CD4-positive, CD25-positive, alpha-beta regulatory T cell (primary cell): ENCODE results near the gene SUPT7L. TPM values are rescaled to one million over a fixed set of nuclear protein-coding genes. Genes with fewer than 3 reads are reported as not detected.

Experiments
- ATAC-seq, 2 donors: fragments of 150-1000 bp; cut with Tn5 transposase; one replicate each; pipeline ENCODE4 v1.10.0; 2021; ENCODE audit warnings: low read depth in 2 of 2, moderate number of reproducible peaks in 2 of 2, moderate library complexity in 1 of 2
- DNase-seq, 3 donors: peaks; one replicate each; pipeline versions ENCODE4 v3.0.0 to v3.0.0-alpha.2; 2012 to 2022; ENCODE audit warnings: mixed read lengths in 1 of 3
- H3K27ac ChIP-seq: one replicate; pipeline ENCODE4 v1.7.0; 2013; ENCODE audit warnings: mild to moderate bottlenecking, low read length; ENCODE audit not compliant: insufficient read depth, poor library complexity, severe bottlenecking
- H3K27me3 ChIP-seq: one replicate; pipeline ENCODE4 v1.7.0; 2013; ENCODE audit warnings: low read length; ENCODE audit not compliant: control insufficient read depth, insufficient read depth
- H3K36me3 ChIP-seq: one replicate; pipeline ENCODE4 v1.7.0; 2013; ENCODE audit warnings: mild to moderate bottlenecking, low read length, moderate library complexity; ENCODE audit not compliant: control insufficient read depth, insufficient read depth
- H3K4me1 ChIP-seq: 2 replicates; pipeline ENCODE4 v1.7.0; 2013; ENCODE audit warnings: mild to moderate bottlenecking, low read length; ENCODE audit not compliant: insufficient read depth, control insufficient read depth, poor library complexity, severe bottlenecking
- H3K4me3 ChIP-seq: one replicate; pipeline ENCODE4 v1.7.0; 2013; ENCODE audit warnings: low read depth, mild to moderate bottlenecking, low read length, moderate library complexity
- H3K9me3 ChIP-seq, 2 experiments: 1 replicate in 1 of 2; 2 replicates in 1 of 2; pipeline ENCODE4 v1.7.0; 2013; ENCODE audit warnings: low read length in 2 of 2, mild to moderate bottlenecking in 1 of 2, moderate library complexity in 1 of 2; ENCODE audit not compliant: control insufficient read depth in 2 of 2
- H3K27ac Mint-ChIP-seq, 3 donors: one replicate each; pipeline ENCODE4 v1.8.0; 2020 to 2022; ENCODE audit warnings: mild to moderate bottlenecking in 3 of 3, mixed read lengths in 3 of 3, moderate library complexity in 2 of 3
- H3K27me3 Mint-ChIP-seq: one replicate; pipeline ENCODE4 v1.8.0; 2022; ENCODE audit warnings: mild to moderate bottlenecking, mixed read lengths
- H3K36me3 Mint-ChIP-seq: one replicate; pipeline ENCODE4 v1.8.0; 2020; ENCODE audit warnings: mixed read lengths
- H3K4me1 Mint-ChIP-seq, 4 donors: one replicate each; pipeline ENCODE4 v1.8.0; 2020 to 2022; ENCODE audit warnings: mixed read lengths in 4 of 4, mild to moderate bottlenecking in 1 of 4
- H3K4me3 Mint-ChIP-seq, 4 donors: one replicate each; pipeline ENCODE4 v1.8.0; 2020 to 2022; ENCODE audit warnings: mild to moderate bottlenecking in 4 of 4, mixed read lengths in 4 of 4, moderate library complexity in 3 of 4
- H3K9me3 Mint-ChIP-seq, 7 donors: one replicate each; pipeline ENCODE4 v1.8.0; 2020 to 2022; ENCODE audit warnings: mixed read lengths in 7 of 7, mild to moderate bottlenecking in 3 of 7, moderate library complexity in 2 of 7
- polyA plus RNA-seq, 4 donors: library from polyadenylated mRNA; unstranded; fragments of 300-500 nt; fragmentation: Illumina TruSeq; gene quantifications; one replicate each; pipeline ENCODE4 v1.2.3, GENCODE V29; 2021
- total RNA-seq: library from RNA; stranded (reverse); gene quantifications from one replicate; pipeline ENCODE4 v1.2.3, GENCODE V29; 2022

SUPT7L gene
- total and polyA plus RNA-seq, 5 donors from 2014 or later = 18.3 to 51.4 (median 21.1) TPM

GRCh38 chr2:27622921-27623384 lies 40.5 kb downstream of the SUPT7L start:
- Histone ChIP-seq H3K9me3 (no peaks in the 10 kb centered on the region), H3K4me3 (no peak overlapping the region), H3K27ac (no peak overlapping the region), H3K36me3 (peaks cover 65% of the 10 kb centered on the region), H3K4me1 (peaks cover 2% of the 10 kb centered on the region), H3K27me3 (no peaks in the 10 kb centered on the region)
- Mint-ChIP-seq H3K4me1 (peaks cover 0 to 10% (median 6%) of the 10 kb centered on the region in 4 donors), H3K4me3 (no peak overlapping the region), H3K27me3 (no peaks in the 10 kb centered on the region), H3K9me3 (no peaks in the 10 kb centered on the region), H3K27ac (no peak overlapping the region), H3K36me3 (peaks cover 45% of the 10 kb centered on the region)
- no peak for DNase-seq
- no peak for ATAC-seq

- Mint-ChIP-seq H3K4me3 (no peak overlapping the region), H3K36me3 (peaks cover 55% of the 10 kb centered on the region), H3K27ac (no peak overlapping the region), H3K9me3 (no peaks in the 10 kb centered on the region), H3K4me1 (peaks cover 0 to 1% (median 0%) of the 10 kb centered on the region in 4 donors), H3K27me3 (no peaks in the 10 kb centered on the region)
- Histone ChIP-seq H3K36me3 (peaks cover 79% of the 10 kb centered on the region), H3K9me3 (no peaks in the 10 kb centered on the region), H3K4me3 (no peak overlapping the region), H3K27ac (no peak overlapping the region), H3K27me3 (no peaks in the 10 kb centered on the region), H3K4me1 (no peaks in the 10 kb centered on the region)
- no peak for DNase-seq
- no peak for ATAC-seq
Measured at GRCh38 chr2:27621524-27621923, 41.9 kb downstream of the SUPT7L start.

DNA sequence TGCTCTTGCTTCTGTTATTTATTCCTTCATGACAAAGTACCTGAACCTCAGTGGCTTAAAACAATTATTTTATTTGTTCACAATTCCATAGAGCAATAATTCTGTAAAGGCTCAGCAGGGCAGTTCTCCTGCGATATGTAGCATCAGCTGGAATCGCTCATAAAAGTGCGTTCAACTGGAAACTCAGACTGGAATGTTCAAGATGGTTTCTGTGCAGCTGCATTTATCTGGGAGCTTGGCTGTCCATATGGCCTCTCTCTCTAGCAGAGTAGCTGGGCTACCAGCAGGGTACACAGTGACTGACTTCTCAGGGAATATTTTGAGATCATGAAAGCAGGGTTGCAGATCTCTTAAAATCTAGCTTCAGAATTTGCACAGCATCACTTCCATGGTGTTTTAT lies 48.1 kb downstream of the SUPT7L start:
- no peaks in the 10 kb centered on the region for H3K27me3 Mint-ChIP-seq
- peaks cover 2 to 6% (median 5%) of the 10 kb centered on the region in 4 donors for H3K4me1 Mint-ChIP-seq
- Histone ChIP-seq H3K4me3 (no peak overlapping the region), H3K27ac (no peak overlapping the region), H3K4me1 (no peaks in the 10 kb centered on the region), H3K36me3 (peaks cover 84% of the 10 kb centered on the region), H3K27me3 (no peaks in the 10 kb centered on the region), H3K9me3 (no peaks in the 10 kb centered on the region)
- no peaks in the 10 kb centered on the region for H3K9me3 Mint-ChIP-seq
- ATAC-seq (no peak), DNase-seq (no peak)
- peaks cover 55% of the 10 kb centered on the region for H3K36me3 Mint-ChIP-seq
- no peak overlapping the region for H3K4me3 Mint-ChIP-seq
- peak overlapping the region in 1 of 3 donors; percentile 72 for H3K27ac Mint-ChIP-seq

DNA sequence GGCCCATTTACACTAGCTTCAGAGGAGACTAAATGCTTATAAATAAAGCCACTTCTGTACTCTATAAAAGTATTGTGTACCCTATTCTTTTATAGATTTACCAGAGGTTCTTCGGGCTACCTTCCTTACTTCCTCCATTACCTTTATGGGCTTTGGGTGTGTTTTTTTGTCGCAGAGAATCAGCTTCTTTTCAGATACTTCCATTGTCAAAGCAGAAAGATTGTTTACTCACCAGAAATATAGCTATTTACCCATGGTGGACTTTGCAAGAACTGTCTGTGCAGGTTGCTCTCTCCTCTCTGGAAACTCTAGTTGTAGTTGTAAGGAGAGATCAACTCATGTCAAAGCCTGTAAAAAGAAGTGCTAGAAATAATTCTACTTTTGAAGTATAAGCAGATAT lies 49.4 kb downstream of the SUPT7L start:
- Mint-ChIP-seq H3K4me3 (no peak overlapping the region), H3K9me3 (no peaks in the 10 kb centered on the region), H3K27me3 (no peaks in the 10 kb centered on the region), H3K27ac (no peak overlapping the region), H3K36me3 (peaks cover 50% of the 10 kb centered on the region), H3K4me1 (peaks cover 2 to 6% (median 5%) of the 10 kb centered on the region in 4 donors)
- no peaks in the 10 kb centered on the region for H3K27me3 ChIP-seq
- H3K4me3 ChIP-seq = no peak overlapping the region
- no peaks in the 10 kb centered on the region for H3K4me1 ChIP-seq
- ATAC-seq (no peak), DNase-seq (no peak)
- peaks cover 76% of the 10 kb centered on the region for H3K36me3 ChIP-seq
- no peaks in the 10 kb centered on the region for H3K9me3 ChIP-seq
- no peak overlapping the region for H3K27ac ChIP-seq

- Mint-ChIP-seq H3K27ac (no peak overlapping the region), H3K36me3 (peaks cover 58% of the 10 kb centered on the region), H3K4me3 (no peak overlapping the region), H3K4me1 (peaks cover 0 to 13% (median 4%) of the 10 kb centered on the region in 4 donors), H3K9me3 (no peaks in the 10 kb centered on the region), H3K27me3 (no peaks in the 10 kb centered on the region)
- Histone ChIP-seq H3K4me3 (no peak overlapping the region), H3K4me1 (no peaks in the 10 kb centered on the region), H3K36me3 (peaks cover 70% of the 10 kb centered on the region), H3K27me3 (no peaks in the 10 kb centered on the region), H3K27ac (no peak overlapping the region), H3K9me3 (no peaks in the 10 kb centered on the region)
- ATAC-seq (no peak), DNase-seq (no peak)
Measured at GRCh38 chr2:27606611-27607010, 56.8 kb downstream of the SUPT7L start.

Other genes starting within 250 kb of the SUPT7L start
- gene NRBP1, start 235.0 kb downstream of the SUPT7L start, total RNA-seq = 182 TPM
- 100 to 1,000 TPM in 3 of 4 donors, 10 to 100 TPM in 1; 87.1 to 122 (median 109) TPM for gene NRBP1, start 235.0 kb downstream of the SUPT7L start, polyA plus RNA-seq
- 10.0 TPM for gene KRTCAP3, start 221.2 kb downstream of the SUPT7L start, total RNA-seq
- gene KRTCAP3, start 221.2 kb downstream of the SUPT7L start, polyA plus RNA-seq = 1 to 10 TPM; 2.0 to 7.7 (median 2.3) TPM
- gene IFT172, start 173.9 kb downstream of the SUPT7L start, total RNA-seq = 10.3 TPM
- 1 to 10 TPM; 1.1 to 2.9 (median 1.4) TPM for gene IFT172, start 173.9 kb downstream of the SUPT7L start, polyA plus RNA-seq
- gene FNDC4, start 168.4 kb downstream of the SUPT7L start, total RNA-seq = 0.39 TPM
- not detected for gene FNDC4, start 168.4 kb downstream of the SUPT7L start, polyA plus RNA-seq
- not detected for gene GCKR, start 166.8 kb downstream of the SUPT7L start, total RNA-seq
- gene GCKR, start 166.8 kb downstream of the SUPT7L start, polyA plus RNA-seq = not detected
- 29.3 TPM for gene ZNF512, start 80.6 kb downstream of the SUPT7L start, total RNA-seq
- gene ZNF512, start 80.6 kb downstream of the SUPT7L start, polyA plus RNA-seq = 10 to 100 TPM; 29.3 to 47.8 (median 39.6) TPM
- gene CCDC121, start 34.6 kb downstream of the SUPT7L start, total RNA-seq = 0.79 TPM
- gene CCDC121, start 34.6 kb downstream of the SUPT7L start, polyA plus RNA-seq = 1 to 10 TPM in 2 of 4 donors, under 1 TPM in 2; 0.49 to 2.4 (median 0.96) TPM
- 27.8 TPM for gene GPN1, start 34.6 kb downstream of the SUPT7L start, total RNA-seq
- gene GPN1, start 34.6 kb downstream of the SUPT7L start, polyA plus RNA-seq = 10 to 100 TPM; 74.2 to 85.0 (median 76.4) TPM
- gene SLC4A1AP, start 275 bp upstream of the SUPT7L start, total RNA-seq = 20.8 TPM
- gene SLC4A1AP, start 275 bp upstream of the SUPT7L start, polyA plus RNA-seq = 10 to 100 TPM; 25.2 to 28.3 (median 26.7) TPM
- 27.6 TPM for gene MRPL33, start 108.1 kb upstream of the SUPT7L start, total RNA-seq
- 100 to 1,000 TPM; 196 to 255 (median 249) TPM for gene MRPL33, start 108.1 kb upstream of the SUPT7L start, polyA plus RNA-seq
- gene RBKS, start 226.8 kb upstream of the SUPT7L start, total RNA-seq = 25.3 TPM
- gene RBKS, start 226.8 kb upstream of the SUPT7L start, polyA plus RNA-seq = 1 to 10 TPM; 3.7 to 4.2 (median 3.9) TPM
- gene BABAM2, start 227.1 kb upstream of the SUPT7L start, total RNA-seq = 42.9 TPM
- 10 to 100 TPM; 53.9 to 70.0 (median 58.8) TPM for gene BABAM2, start 227.1 kb upstream of the SUPT7L start, polyA plus RNA-seq